Umbilical cord (tissue), 2 donors: ENCODE measurements around the gene SPRN. TPM values are rescaled to one million over a fixed set of nuclear protein-coding genes. Genes with fewer than 3 reads are reported as not detected.
"Not testable (repeated sequence)": the region's sequence is repeated elsewhere in the genome, so short reads cannot be mapped to it uniquely, and the experiment has no call there.

ENCODE experiments used
- DNase-seq: peaks from one replicate; pipeline ENCODE4 v3.0.0-alpha.2; 2015; ENCODE audit warnings: low spot score
- total RNA-seq: library from RNA; depleted of rRNA; stranded (reverse); fragments of >200 nt; gene quantifications from one replicate; pipeline ENCODE4 v1.2.3, GENCODE V29; 2014; ENCODE audit warnings: low replicate concordance; ENCODE audit not compliant: insufficient read depth

SPRN gene
- total RNA-seq, 1 donor from 2014 or later: 0.96 TPM

DNA sequence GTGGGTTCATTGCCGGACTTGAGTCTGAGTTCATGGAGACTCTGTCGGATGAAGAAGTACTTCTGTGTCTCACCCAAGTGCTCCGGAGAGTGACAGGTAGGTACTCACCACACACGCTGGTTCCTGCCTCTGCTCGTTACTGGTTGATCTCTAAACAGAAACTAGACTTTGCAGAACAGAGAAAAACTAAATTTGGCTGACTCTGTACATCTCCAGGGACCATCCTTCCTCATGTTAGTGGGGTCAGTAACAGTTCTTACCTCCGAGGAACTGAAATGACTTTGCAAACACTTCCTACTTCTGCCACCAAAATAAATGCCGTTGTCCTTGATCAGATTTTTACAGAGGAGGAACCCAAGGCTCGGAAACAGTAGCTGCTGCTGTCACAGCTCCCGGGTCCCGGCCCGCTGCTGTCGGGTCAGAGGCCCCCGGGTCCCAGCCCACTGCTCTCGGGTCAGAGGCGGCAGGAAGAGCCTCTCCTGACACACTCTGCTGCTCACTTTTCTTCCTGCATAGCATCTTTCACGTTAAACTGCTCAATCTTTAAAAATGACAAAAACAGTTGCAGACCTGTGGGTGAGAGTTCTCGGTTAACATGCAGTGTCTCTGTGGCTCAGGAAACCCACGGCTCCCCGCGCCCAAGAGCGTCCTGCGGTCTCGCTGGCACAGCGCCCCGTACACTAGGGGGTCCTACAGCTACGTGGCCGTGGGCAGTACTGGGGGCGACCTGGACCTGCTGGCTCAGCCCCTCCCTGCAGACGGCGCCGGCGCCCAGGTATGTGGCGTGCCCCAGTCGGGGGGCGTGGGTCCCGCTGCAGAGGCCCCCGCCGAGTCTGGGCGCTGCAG is 35.2 kb downstream of the SPRN start:
- DNase-seq: no peak

DNA sequence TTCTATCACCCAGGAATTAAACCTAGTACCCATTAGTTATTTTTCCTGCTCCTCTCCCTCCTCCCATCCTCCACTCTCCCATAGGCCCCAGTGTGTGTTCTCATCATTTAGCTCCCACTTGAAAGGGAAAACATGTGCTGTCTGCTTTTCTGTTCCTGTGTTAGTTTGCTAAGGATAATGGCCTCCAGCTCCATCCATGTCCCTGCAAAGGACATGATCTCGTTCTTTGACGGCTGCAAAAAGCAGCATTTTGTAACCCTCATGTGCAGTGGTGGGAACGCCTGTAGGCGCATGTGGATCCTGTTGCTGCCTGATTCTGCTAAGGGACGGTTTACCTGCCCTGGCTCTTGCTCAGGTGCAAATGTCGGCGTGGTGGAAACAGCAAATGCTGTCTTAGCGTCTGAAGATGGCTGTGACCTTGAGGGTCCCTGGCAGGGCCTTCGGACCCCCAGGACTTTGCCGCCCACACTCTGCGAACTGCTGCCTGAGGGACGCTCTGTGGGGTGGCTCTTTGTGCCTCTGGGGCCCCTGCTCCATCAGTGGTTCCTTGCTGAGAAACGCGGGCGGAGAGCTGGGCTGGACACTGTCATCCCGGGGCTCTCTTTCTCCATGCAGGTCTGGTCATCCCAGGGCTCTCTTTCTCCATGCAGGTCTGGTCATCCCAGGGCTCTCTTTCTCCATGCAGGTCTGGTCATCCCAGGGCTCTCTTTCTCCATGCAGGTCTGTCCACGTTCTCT is 36.0 kb downstream of the SPRN start:
- DNase-seq: no peak

DNA sequence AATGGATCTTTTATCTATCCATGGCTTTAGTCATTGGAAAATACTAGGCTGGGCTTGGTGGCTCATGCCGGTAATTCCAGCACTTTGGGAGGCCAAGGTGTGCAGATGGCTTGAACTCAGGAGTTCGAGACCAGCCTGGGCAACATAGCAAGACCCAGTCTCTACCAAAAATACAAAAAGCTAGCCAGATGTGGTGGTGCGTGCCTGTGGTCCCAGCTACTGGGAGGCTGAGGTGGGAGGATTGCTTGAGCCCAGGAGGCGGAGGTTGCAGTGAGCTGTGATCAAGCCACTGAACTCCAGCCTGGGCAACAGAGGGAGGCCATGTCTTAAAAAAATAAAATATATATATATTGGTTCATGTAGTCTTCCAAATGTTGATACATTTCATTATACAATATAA is 37.5 kb downstream of the SPRN start:
- not testable (repeated sequence) for DNase-seq

DNA sequence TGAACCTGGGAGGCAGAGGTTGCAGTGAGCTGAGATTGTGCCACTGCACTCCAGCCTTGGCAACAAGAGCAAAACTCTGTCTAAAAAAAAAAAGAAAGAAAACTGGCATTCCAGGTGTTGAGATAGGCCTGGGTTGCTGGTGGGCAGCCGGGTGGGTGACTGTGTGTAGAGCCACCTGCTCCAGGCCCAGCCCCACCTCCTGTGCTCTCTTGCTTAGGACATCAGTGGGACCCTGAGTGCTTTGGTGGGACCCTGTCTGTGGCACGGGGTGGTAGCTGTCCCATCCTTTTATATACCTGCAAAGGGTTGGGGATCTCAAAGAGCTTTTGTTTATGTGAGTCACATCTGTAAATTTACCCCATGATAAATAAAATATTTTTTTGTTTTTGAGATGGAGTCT is 39.2 kb downstream of the SPRN start:
- DNase-seq: no peak

DNA sequence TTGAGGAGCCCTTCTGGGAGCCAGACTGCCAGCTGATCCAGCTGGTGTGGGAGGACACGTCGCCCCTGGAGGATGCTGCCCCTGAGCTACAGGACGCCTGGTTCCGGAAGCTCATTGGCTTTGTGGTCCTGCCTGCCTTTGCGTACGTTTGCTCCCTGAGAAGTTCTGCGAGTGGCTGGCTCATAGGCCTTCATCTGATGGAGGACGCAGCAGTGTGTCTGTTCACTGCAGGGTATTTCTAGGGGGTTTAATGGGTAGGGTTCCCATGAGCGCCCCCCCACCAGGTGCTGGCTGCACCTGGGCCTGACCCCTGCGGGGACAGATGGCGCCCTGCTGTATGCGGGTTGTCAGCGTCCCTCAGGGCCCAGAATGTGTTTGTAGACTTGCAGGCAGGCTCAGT is 40.4 kb downstream of the SPRN start:
- DNase-seq: no peak

DNA sequence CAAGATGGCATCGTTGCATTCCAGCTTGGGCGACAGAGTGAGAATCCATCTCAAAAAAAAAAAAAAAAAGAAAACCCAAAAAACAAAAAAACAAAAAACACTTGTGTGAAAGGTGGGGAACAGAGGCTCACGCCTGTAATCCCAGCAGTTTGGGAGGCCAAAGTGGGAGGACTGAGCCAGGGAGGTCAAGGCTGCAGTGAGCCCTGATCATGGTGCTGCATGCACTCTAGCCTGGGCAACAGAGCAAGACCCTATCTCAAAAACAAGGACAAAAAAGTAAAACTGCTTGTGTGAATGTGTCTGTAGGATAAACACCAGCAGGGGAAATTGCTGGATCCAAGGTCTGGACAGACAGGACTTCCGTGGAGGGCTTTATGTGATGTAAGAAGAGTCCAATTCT is 40.9 kb downstream of the SPRN start:
- DNase-seq: no peak

GRCh38 chr10:133381036-133381435 is 43.4 kb downstream of the SPRN start:
- DNase-seq: no peak

DNA sequence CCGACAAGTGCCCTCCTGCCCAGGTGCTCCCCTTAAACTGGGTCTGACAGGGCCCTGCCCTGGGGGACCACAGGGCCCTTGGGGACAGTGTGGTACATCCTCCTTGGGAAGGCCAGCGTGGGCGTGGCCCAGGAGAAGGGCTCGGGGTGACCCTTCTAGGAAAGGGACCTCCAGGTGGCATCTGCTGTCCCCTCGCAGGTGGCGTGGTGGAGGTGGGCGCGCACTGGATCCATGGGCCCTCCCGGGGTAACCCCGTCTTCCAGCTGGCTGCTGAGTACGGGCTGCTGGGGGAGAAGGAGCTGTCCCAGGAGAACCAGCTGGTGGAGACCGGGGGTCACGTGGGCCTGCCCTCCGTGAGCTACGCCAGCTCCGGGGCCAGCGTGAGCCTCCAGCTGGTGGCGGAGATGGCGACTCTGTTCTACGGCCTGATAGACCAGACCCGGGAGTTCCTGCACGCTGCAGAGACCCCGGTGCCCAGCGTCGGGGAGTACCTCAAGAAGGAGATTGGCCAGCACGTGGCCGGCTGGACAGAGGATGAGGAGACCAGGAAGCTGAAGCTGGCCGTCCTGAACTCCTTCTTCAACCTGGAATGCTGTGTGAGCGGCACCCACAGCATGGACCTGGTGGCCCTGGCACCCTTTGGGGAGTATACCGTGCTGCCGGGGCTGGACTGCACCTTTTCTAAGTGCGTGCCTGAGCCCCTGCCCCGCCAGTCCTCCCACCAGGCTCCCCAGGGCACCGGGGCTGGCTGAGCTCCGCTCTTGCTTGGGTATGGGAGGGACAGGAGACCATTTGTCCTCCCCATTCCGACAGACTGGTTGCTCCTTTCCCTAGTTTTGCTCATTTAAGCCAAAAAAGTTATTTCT is 44.4 kb downstream of the SPRN start:
- no peak for DNase-seq

DNA sequence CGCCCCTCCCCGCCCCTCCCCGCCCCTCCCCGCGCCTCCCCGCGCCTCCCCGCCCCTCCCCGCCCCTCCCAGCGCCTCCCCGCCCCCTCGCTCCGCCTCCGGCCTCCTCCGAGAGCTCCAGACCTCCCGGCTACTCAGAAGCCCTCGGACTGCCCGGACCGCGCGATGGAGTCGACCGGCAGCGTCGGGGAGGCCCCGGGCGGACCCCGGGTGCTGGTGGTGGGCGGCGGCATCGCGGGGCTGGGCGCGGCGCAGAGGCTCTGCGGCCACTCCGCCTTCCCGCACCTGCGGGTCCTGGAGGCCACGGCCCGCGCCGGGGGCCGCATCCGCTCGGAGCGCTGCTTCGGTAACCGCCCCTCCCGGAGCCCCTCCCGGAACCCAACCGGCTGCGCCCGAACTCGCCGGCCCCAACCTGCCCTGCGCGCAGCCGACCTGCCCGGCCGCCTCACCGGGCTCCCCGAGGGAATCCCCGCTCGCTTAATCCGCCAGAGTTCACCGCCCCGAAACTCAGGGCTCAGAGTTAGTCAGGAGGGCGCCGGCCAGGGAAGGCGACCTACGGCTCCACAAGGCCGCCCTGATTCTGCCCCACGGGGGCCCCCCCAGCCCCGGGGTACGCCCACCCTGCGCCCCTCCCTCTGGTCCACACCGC is 45.1 kb downstream of the SPRN start, which contains the start of gene PAOX:
TSS of gene PAOX (plus strand) at position 111 of the 649 bp plus-strand sequence. CDS start at position 166, 55 bp downstream.
- peak; percentile 66 for DNase-seq

GRCh38 chr10:133378251-133379096 is 46.0 kb downstream of the SPRN start:
- peak; percentile 77 for DNase-seq

DNA sequence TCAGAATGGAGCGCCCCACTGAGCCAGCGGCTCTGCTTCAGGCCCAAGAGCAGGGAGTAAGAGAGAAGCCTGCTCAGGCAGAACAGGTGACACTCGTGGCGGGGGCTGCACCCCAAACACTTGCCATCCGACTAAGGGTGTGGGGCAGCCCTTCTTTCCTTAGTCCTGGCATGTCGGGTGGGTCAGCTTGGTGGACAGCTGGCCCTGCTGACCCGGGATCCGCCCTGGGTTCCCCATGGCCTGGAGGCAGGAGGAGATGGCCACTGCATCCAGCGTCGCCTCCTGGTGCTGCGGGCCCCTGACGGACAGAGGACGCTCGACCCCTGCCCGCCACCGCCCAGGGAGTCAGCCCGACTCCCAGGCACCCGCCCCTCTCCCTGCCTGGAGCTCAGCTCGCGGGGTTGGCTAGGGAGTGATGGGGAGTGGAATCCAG is 46.6 kb downstream of the SPRN start:
- no peak for DNase-seq

- DNase-seq: no peak
Measured at GRCh38 chr10:133377025-133377817, 47.2 kb downstream of the SPRN start.

DNA sequence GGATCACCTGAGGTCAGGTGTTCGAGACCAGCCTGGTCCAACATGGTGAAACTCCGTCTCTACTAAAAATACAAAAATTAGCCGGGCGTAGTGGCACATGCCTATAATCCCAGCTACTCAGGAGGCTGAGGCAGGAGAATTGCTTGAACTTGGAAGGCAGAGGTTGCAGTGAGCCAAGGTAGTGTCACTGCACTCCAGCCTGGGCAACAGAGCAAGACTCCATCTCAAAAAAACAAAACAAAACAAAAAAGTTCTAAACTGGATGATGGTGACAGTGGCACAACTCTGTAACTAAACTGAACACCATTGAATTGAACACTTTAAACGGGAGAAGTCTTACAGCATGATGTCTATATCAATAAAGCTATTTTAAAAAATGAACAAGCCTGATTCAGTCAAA is 48.2 kb downstream of the SPRN start:
- not testable (repeated sequence) for DNase-seq

- no peak for DNase-seq
Measured at GRCh38 chr10:133375357-133376115, 48.9 kb downstream of the SPRN start.

- DNase-seq: peak; percentile 97
Measured at GRCh38 chr10:133373174-133374090, 51.0 kb downstream of the SPRN start, which contains the start of gene ECHS1. Gene ECHS1 (minus strand): TSS chr10:133373354. CDS start chr10:133373333, 21 bp downstream.

DNA sequence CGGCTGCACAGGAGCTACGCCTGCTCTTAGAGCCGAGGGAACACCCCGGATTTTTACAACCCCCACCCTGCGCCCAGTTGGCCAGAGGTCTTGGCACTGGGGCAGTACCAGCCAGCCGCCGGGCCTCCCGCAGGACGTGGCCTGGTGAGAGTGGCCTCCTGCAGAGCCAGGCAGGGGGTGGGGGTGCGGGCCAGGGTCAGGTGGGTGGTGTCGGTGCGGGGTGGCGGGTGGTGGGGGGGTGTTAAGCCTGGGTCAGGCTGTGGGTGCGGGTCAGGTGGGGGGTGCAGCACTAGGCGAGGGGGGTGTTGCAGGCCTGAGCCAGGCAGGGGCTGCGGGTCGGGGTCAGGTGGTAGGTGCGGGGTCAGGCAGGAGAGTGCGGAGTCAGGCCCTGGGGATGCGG is 51.9 kb downstream of the SPRN start:
- no peak for DNase-seq
